ENCODE data around the gene HNRNPL. TPM values are rescaled to one million over a fixed set of nuclear protein-coding genes. Genes with fewer than 3 reads are reported as not detected.
A peak's percentile ranks its signal among the peaks of the same experiment; 100 is the strongest.
"Not testable (repeated sequence)": the region's sequence is repeated elsewhere in the genome, so short reads cannot be mapped to it uniquely, and the experiment has no call there.

Gene HNRNPL
- total RNA-seq, 1 donor from 2014 or later, result 172 TPM

- no peak for FAIRE-seq
Observed at GRCh38 chr19:38795549-38795948, 54.2 kb downstream of the HNRNPL start.

GRCh38 chr19:38793671-38794070, 56.1 kb downstream of the HNRNPL start:
- Histone ChIP-seq H3K36me3 (ENCODE audit: control insufficient read depth, insufficient read depth, low read length) (no peaks in the 10 kb centered on the region), H3K27me3 (ENCODE audit: control insufficient read depth, insufficient read depth, low read length) (no peaks in the 10 kb centered on the region), H3K4me3 (ENCODE audit: low read depth, low read length) (no peak overlapping the region)
- DNase-seq (ENCODE audit: low read depth) (no peak), FAIRE-seq (no peak)
- no peak for TF ChIP-seq CTCF (IDR thresholded peaks at IDR 0.05; ENCODE audit: insufficient read depth, low read length, severe bottlenecking)

More at GRCh38 chr19:38795549-38795948, 54.2 kb downstream of the HNRNPL start:
- no peak overlapping the region for H3K4me3 ChIP-seq (ENCODE audit: low read depth, low read length)
- H3K36me3 ChIP-seq (ENCODE audit: control insufficient read depth, insufficient read depth, low read length), result no peaks in the 10 kb centered on the region
- no peak for TF ChIP-seq CTCF (IDR thresholded peaks at IDR 0.05; ENCODE audit: insufficient read depth, low read length, severe bottlenecking)
- no peaks in the 10 kb centered on the region for H3K27me3 ChIP-seq (ENCODE audit: control insufficient read depth, insufficient read depth, low read length)
- no peak for DNase-seq (ENCODE audit: low read depth)

GRCh38 chr19:38793177-38793576, 56.6 kb downstream of the HNRNPL start:
- no peak for TF ChIP-seq CTCF (IDR thresholded peaks at IDR 0.05; ENCODE audit: insufficient read depth, low read length, severe bottlenecking)
- H3K4me3 ChIP-seq (ENCODE audit: low read depth, low read length), result no peak overlapping the region
- no peaks in the 10 kb centered on the region for H3K27me3 ChIP-seq (ENCODE audit: control insufficient read depth, insufficient read depth, low read length)
- DNase-seq (ENCODE audit: low read depth) (peak; percentile 97), FAIRE-seq (peak; percentile 86)
- H3K36me3 ChIP-seq (ENCODE audit: control insufficient read depth, insufficient read depth, low read length), result no peaks in the 10 kb centered on the region

- Histone ChIP-seq H3K27me3 (ENCODE audit: control insufficient read depth, insufficient read depth, low read length) (no peaks in the 10 kb centered on the region), H3K4me3 (ENCODE audit: low read depth, low read length) (peak overlapping the region; percentile 18)
- no peak for FAIRE-seq
Observed at GRCh38 chr19:38792250-38793111, 57.3 kb downstream of the HNRNPL start.

GRCh38 chr19:38791451-38792064, 58.2 kb downstream of the HNRNPL start:
- FAIRE-seq, result peak; percentile 100
- H3K36me3 ChIP-seq (ENCODE audit: control insufficient read depth, insufficient read depth, low read length); H3K27me3 ChIP-seq (ENCODE audit: control insufficient read depth, insufficient read depth, low read length); DNase-seq (ENCODE audit: low read depth); H3K4me3 ChIP-seq (ENCODE audit: low read depth, low read length): not testable (repeated sequence)

More at GRCh38 chr19:38792250-38793111, 57.3 kb downstream of the HNRNPL start:
- DNase-seq (ENCODE audit: low read depth), result no peak
- H3K36me3 ChIP-seq (ENCODE audit: control insufficient read depth, insufficient read depth, low read length), result no peaks in the 10 kb centered on the region
- peak; percentile 51 for TF ChIP-seq CTCF (IDR thresholded peaks at IDR 0.05; ENCODE audit: insufficient read depth, low read length, severe bottlenecking)

- DNase-seq (ENCODE audit: low read depth); H3K27me3 ChIP-seq (ENCODE audit: control insufficient read depth, insufficient read depth, low read length); H3K36me3 ChIP-seq (ENCODE audit: control insufficient read depth, insufficient read depth, low read length): not testable (repeated sequence)
- H3K4me3 ChIP-seq (ENCODE audit: low read depth, low read length), result peak overlapping the region; percentile 42
- peak; percentile 91 for FAIRE-seq
Observed at GRCh38 chr19:38790507-38791403, 59.0 kb downstream of the HNRNPL start.

All from bronchial epithelial cell (primary cell).